SK-N-SH (cell line): ENCODE results near the gene FAM9A.

ENCODE experiments used
- CTCF ChIP-seq: fragments of 200-600 bp; sonication (generic); IDR thresholded peaks from 2 replicates; pipeline ENCODE4 v1.6.1; 2017; ENCODE audit warnings: antibody characterized with exemption, mild to moderate bottlenecking, moderate library complexity
- POLR2AphosphoS5 ChIP-seq: IDR thresholded peaks from 2 replicates; pipeline ENCODE4 v1.6.1; 2012; ENCODE audit warnings: low read depth, low read length
- REST ChIP-seq: IDR thresholded peaks from 2 replicates; pipeline ENCODE4 v1.6.1; 2012; ENCODE audit warnings: mild to moderate bottlenecking, low read depth, low read length, moderate library complexity
- SIN3A ChIP-seq: IDR thresholded peaks from 2 replicates; pipeline ENCODE4 v1.6.1; 2012; ENCODE audit warnings: low read depth, mild to moderate bottlenecking, low read length, moderate library complexity, borderline replicate concordance
- SMC3 ChIP-seq: IDR thresholded peaks from 2 replicates; pipeline ENCODE4 v1.6.1; 2012; ENCODE audit warnings: low read depth, low read length, improper control_type of control experiment
- TF ChIP-seq, protein P1 (sequence below): IDR thresholded peaks from 2 replicates; pipeline ENCODE4 v1.4.0; 2012; ENCODE audit warnings: low read depth, borderline replicate concordance

GRCh38 chrX:8834392-8834791, 33.2 kb upstream of the FAM9A start:
- no peak for TF ChIP-seq SMC3
- TF ChIP-seq CTCF, result no peak
- no peak for TF ChIP-seq SIN3A
- TF ChIP-seq POLR2AphosphoS5, result no peak
- no peak for TF ChIP-seq REST
- TF ChIP-seq, protein P1, sequence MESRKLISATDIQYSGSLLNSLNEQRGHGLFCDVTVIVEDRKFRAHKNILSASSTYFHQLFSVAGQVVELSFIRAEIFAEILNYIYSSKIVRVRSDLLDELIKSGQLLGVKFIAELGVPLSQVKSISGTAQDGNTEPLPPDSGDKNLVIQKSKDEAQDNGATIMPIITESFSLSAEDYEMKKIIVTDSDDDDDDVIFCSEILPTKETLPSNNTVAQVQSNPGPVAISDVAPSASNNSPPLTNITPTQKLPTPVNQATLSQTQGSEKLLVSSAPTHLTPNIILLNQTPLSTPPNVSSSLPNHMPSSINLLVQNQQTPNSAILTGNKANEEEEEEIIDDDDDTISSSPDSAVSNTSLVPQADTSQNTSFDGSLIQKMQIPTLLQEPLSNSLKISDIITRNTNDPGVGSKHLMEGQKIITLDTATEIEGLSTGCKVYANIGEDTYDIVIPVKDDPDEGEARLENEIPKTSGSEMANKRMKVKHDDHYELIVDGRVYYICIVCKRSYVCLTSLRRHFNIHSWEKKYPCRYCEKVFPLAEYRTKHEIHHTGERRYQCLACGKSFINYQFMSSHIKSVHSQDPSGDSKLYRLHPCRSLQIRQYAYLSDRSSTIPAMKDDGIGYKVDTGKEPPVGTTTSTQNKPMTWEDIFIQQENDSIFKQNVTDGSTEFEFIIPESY, result no peak
